Endothelial cell of umbilical vein (primary cell): ENCODE results near the gene POU3F3. TPM values are rescaled to one million over a fixed set of nuclear protein-coding genes. Genes with fewer than 3 reads are reported as not detected.

Experiments used
- BruUV-seq: library from RNA; stranded (reverse); fragments of 400-500 nt; replicated peaks from 2 replicates; lab custom pipeline; 2021; lab: Mats Ljungman, UMichigan
- CTCF ChIA-PET: fragments of 300-600, 350-600 bp; sonication (Branson Sonifier 250); formaldehyde crosslinking; loops from one replicate; lab custom pipeline; 2021; ENCODE audit warnings: antibody characterized with exemption, inconsistent platforms; lab: Charles Lee
- POLR2A ChIA-PET: fragments of 300-600, 350-600 bp; sonication (Branson Sonifier 250); formaldehyde crosslinking; loops from one replicate; lab custom pipeline; 2021; ENCODE audit warnings: antibody characterized with exemption, inconsistent platforms; lab: Charles Lee
- DNase-seq: peaks from one replicate; pipeline ENCODE4 v3.0.0-alpha.2; 2011; ENCODE audit warnings: low read depth, low spot score
- FAIRE-seq: peaks from 2 replicates; lab custom pipeline; 2011; peaks lifted over from hg19 to GRCh38; lab: Jason Lieb, UNC
- H2AFZ ChIP-seq: 2 replicates; pipeline ENCODE4 v1.6.0; 2012; ENCODE audit warnings: low read depth, low read length, control low read depth, inconsistent platforms
- H3K27ac ChIP-seq: 2 replicates; pipeline ENCODE4 v1.5.1; 2011; ENCODE audit warnings: low read depth, mild to moderate bottlenecking, control low read depth, low read length, moderate library complexity; ENCODE audit not compliant: insufficient read depth
- H3K27me3 ChIP-seq, 2 experiments: 2 replicates each; pipeline versions ENCODE4 v1.6.0 to v1.6.1; 2011; ENCODE audit warnings: low read length in 2 of 2, mixed read lengths in 1 of 2; ENCODE audit not compliant: control insufficient read depth in 2 of 2, insufficient read depth in 2 of 2
- H3K36me3 ChIP-seq, 2 experiments: 2 replicates in 1 of 2; 3 replicates in 1 of 2; pipeline ENCODE4 v1.5.1; 2011; ENCODE audit warnings: low read length in 2 of 2, mild to moderate bottlenecking in 1 of 2, moderate library complexity in 1 of 2; ENCODE audit not compliant: control insufficient read depth in 2 of 2, insufficient read depth in 2 of 2; ENCODE audit errors: extremely low read depth in 1 of 2
- H3K4me1 ChIP-seq: 3 replicates; pipeline ENCODE4 v1.5.1; 2011; ENCODE audit warnings: mild to moderate bottlenecking, low read length; ENCODE audit not compliant: control insufficient read depth, insufficient read depth; ENCODE audit errors: extremely low read depth
- H3K4me2 ChIP-seq: 2 replicates; pipeline ENCODE4 v1.6.1; 2011; ENCODE audit warnings: low read length, control low read depth, mixed read lengths; ENCODE audit not compliant: insufficient read depth
- H3K4me3 ChIP-seq, 3 experiments: fragments of 200-600 bp in 1 of 3; sonication (generic), shearing (Covaris generic) in 1 of 3; replicated peaks in 1 of 3; 2 replicates each; pipeline ENCODE4 v1.5.1; 2011 to 2016; ENCODE audit warnings: control low read depth in 3 of 3, low read length in 3 of 3, mild to moderate bottlenecking in 2 of 3, inconsistent platforms in 1 of 3, low read depth in 1 of 3, moderate library complexity in 1 of 3; ENCODE audit not compliant: insufficient read depth in 1 of 3
- H3K79me2 ChIP-seq: 2 replicates; pipeline ENCODE4 v1.6.0; 2012; ENCODE audit warnings: low read length, inconsistent platforms; ENCODE audit not compliant: control insufficient read depth, insufficient read depth
- H3K9ac ChIP-seq: replicated peaks from 2 replicates; pipeline ENCODE3; 2011; ENCODE audit warnings: low read length, control low read depth; ENCODE audit not compliant: insufficient read depth; ENCODE audit errors: extremely low read depth
- H3K9me1 ChIP-seq: replicated peaks from 3 replicates; pipeline ENCODE4 v1.6.0; 2011; ENCODE audit warnings: mild to moderate bottlenecking, low read length; ENCODE audit not compliant: control insufficient read depth, insufficient read depth; ENCODE audit errors: extremely low read depth
- H3K9me3 ChIP-seq: replicated peaks from 2 replicates; pipeline ENCODE4 v1.5.1; 2012; ENCODE audit warnings: low read length, inconsistent platforms; ENCODE audit not compliant: control insufficient read depth, insufficient read depth
- H4K20me1 ChIP-seq: replicated peaks from 2 replicates; pipeline ENCODE3; 2011; ENCODE audit warnings: mild to moderate bottlenecking, low read length; ENCODE audit not compliant: control insufficient read depth, insufficient read depth; ENCODE audit errors: extremely low read depth
- CTCF ChIP-seq, 2 donors: IDR thresholded peaks; 1 replicate in 1 of 2; 2 replicates in 1 of 2; pipeline ENCODE4 v1.5.1; 2011; ENCODE audit warnings: low read length in 2 of 2, mild to moderate bottlenecking in 2 of 2, moderate library complexity in 2 of 2, control low read depth in 1 of 2, inconsistent platforms in 1 of 2, low read depth in 1 of 2; ENCODE audit not compliant: insufficient read depth in 1 of 2; ENCODE audit errors: extremely low read depth in 1 of 2
- EZH2 ChIP-seq: IDR thresholded peaks from 2 replicates; pipeline ENCODE4 v1.6.1; 2012; ENCODE audit warnings: borderline replicate concordance, low read depth, mild to moderate bottlenecking, moderate library complexity, low read length, inconsistent platforms; ENCODE audit not compliant: severe bottlenecking
- FOS ChIP-seq: IDR thresholded peaks from 2 replicates; pipeline ENCODE4 v1.6.1; 2011; ENCODE audit warnings: mild to moderate bottlenecking, low read length, moderate library complexity, borderline replicate concordance; ENCODE audit not compliant: insufficient read depth
- GATA2 ChIP-seq: IDR thresholded peaks from 2 replicates; pipeline ENCODE4 v1.7.0; 2011; ENCODE audit warnings: low read depth, mild to moderate bottlenecking, moderate library complexity, mixed read lengths, low read length; ENCODE audit not compliant: insufficient read length, insufficient read depth
- JUN ChIP-seq: IDR thresholded peaks from 2 replicates; pipeline ENCODE4 v1.6.1; 2011; ENCODE audit warnings: borderline replicate concordance, low read depth; ENCODE audit not compliant: insufficient read length, insufficient read depth
- MYC ChIP-seq: IDR thresholded peaks from one replicate; pipeline ENCODE4 v1.6.1; 2011; ENCODE audit warnings: mild to moderate bottlenecking, low read depth, low read length
- POLR2A ChIP-seq: IDR thresholded peaks from 2 replicates; pipeline ENCODE4 v1.6.1; 2012; ENCODE audit warnings: low read depth, mild to moderate bottlenecking, control low read depth, low read length
- POLR2AphosphoS5 ChIP-seq: IDR thresholded peaks from 2 replicates; pipeline ENCODE4 v1.6.1; 2012; ENCODE audit warnings: low read depth, mild to moderate bottlenecking, control low read depth, low read length, moderate library complexity; ENCODE audit not compliant: insufficient read depth
- dilution Hi-C: fragments of 300-500 bp; cut with MboI; formaldehyde crosslinking; loops from one replicate; pipeline ENCODE4 v1.15.0; 2019; ENCODE audit warnings: low sequenced_read_pairs; ENCODE audit not compliant: extremely low pct_ligation_motif_present
- intact Hi-C: fragments of 100-400 bp; cut with micrococcal nuclease; formaldehyde crosslinking; loops from one replicate; pipeline ENCODE4 v1.10.0; 2022
- polyA plus RNA-seq, 4 experiments: library from polyadenylated mRNA; depleted of rRNA in 3 of 4; stranded (reverse) in 3 of 4; unstranded in 1 of 4; fragments of >200 nt; gene quantifications; 2 replicates each; pipeline versions ENCODE4 v1.2.1 to v1.2.3, GENCODE V29; 2011 to 2012; ENCODE audit warnings: missing spikeins in 1 of 4
- total RNA-seq: library from RNA; stranded (reverse); gene quantifications from 2 replicates; pipeline ENCODE4 v1.2.3, GENCODE V29; 2021
- TF ChIP-seq, protein P1 (sequence below): IDR thresholded peaks from 2 replicates; pipeline ENCODE4 v1.6.1; 2011; ENCODE audit not compliant: insufficient read depth, insufficient read length

POU3F3 gene
- total and polyA plus RNA-seq, 2 donors (not counting 3 experiments of a cell fraction or from before 2014, with no cell fraction given) = not detected

DNA sequence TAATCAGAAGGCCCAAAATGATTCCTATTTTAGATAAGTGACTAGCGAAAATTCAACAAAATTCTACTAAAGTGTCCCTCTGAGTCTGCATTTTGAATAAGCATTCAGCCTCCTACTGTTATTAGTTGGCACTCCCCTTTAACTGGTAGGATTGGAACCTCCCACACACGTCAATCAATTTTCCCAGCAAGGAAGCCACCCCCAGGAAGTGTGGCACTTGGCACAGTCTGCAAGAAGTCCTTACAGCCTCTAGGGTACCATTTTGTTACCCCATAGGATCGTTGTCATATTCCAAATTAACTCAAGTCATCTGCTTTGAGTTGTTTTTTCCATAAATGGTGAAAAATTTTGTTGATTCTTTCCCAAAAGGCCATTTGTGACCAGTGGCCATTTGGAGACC, 33.8 kb upstream of the POU3F3 start:
- CTCF ChIA-PET = no interaction called here
- dilution Hi-C loops = no loop called here

More for the DNA sequence above, 33.8 kb upstream of the POU3F3 start:
- H3K36me3 ChIP-seq = no peaks in the 10 kb centered on the region
- POLR2A ChIA-PET = no interaction called here
- peaks cover 4% of the 10 kb centered on the region for H3K9me3 ChIP-seq
- H4K20me1 ChIP-seq = no peaks in the 10 kb centered on the region
- H3K27me3 ChIP-seq = no peaks in the 10 kb centered on the region
- no peak for TF ChIP-seq FOS
- TF ChIP-seq, protein P1, sequence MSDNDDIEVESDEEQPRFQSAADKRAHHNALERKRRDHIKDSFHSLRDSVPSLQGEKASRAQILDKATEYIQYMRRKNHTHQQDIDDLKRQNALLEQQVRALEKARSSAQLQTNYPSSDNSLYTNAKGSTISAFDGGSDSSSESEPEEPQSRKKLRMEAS = no peak
- no peak for TF ChIP-seq GATA2
- TF ChIP-seq CTCF (IDR thresholded peaks at IDR 0.05; ENCODE audit: extremely low read depth in 1 of 2, insufficient read depth in 1 of 2, low read depth in 1 of 2, low read length in 2 of 2) = no peak
- TF ChIP-seq POLR2A = no peak
- no peak for TF ChIP-seq JUN
- TF ChIP-seq EZH2 = no peak
- TF ChIP-seq POLR2AphosphoS5 = no peak
- TF ChIP-seq MYC = no peak
- no peak overlapping the region for H3K27ac ChIP-seq
- intact Hi-C loops = no loop called here
- FAIRE-seq (no peak), DNase-seq (no peak)
- H3K9ac ChIP-seq = no peak overlapping the region
- no peak overlapping the region for H3K4me3 ChIP-seq
- H2AFZ ChIP-seq = no peak overlapping the region
- no peak overlapping the region for H3K4me2 ChIP-seq
- no peaks in the 10 kb centered on the region for H3K79me2 ChIP-seq
- no peaks in the 10 kb centered on the region for H3K4me1 ChIP-seq
- no peaks in the 10 kb centered on the region for H3K9me1 ChIP-seq
- BruUV-seq = no TSS peak
